Ishikawa (cell line): ENCODE results near the gene LRRC59.

Source experiments
- REST ChIP-seq: IDR thresholded peaks from 2 replicates; pipeline ENCODE4 v1.6.1; 2012; ENCODE audit warnings: low read depth, mild to moderate bottlenecking
- TAF1 ChIP-seq: IDR thresholded peaks from 2 replicates; pipeline ENCODE4 v1.6.1; 2012; ENCODE audit warnings: low read depth, mild to moderate bottlenecking

GRCh38 chr17:50372222-50372757 lies 25.0 kb downstream of the LRRC59 start:
- TF ChIP-seq TAF1: no peak
- TF ChIP-seq REST: no peak
